H1 (cell line): ENCODE measurements around the gene MAGED2. TPM values are rescaled to one million over a fixed set of nuclear protein-coding genes. Genes with fewer than 3 reads are reported as not detected.

Experiments used
- CTCF ChIA-PET: fragments of 300-600 bp; sonication (Branson Sonifier 250); formaldehyde crosslinking; loops from one replicate; lab custom pipeline; 2021; ENCODE audit not compliant: partially characterized antibody; lab: Charles Lee
- POLR2A ChIA-PET: fragments of 300-600 bp; sonication (Branson Sonifier 250); formaldehyde crosslinking; loops from one replicate; lab custom pipeline; 2021; ENCODE audit warnings: inconsistent platforms; ENCODE audit not compliant: partially characterized antibody; lab: Charles Lee
- DNase-seq, 2 experiments: peaks; one replicate each; pipeline versions ENCODE4 v3.0.0 to v3.0.0-alpha.2; 2010 to 2022; ENCODE audit warnings: low spot score in 2 of 2, low read depth in 1 of 2, mixed read lengths in 1 of 2
- FAIRE-seq: peaks from 2 replicates; lab custom pipeline; 2011; peaks lifted over from hg19 to GRCh38; lab: Jason Lieb, UNC
- H2AFZ ChIP-seq: 2 replicates; pipeline ENCODE4 v1.8.1; 2012; ENCODE audit warnings: low read length, inconsistent platforms
- H2AK5ac ChIP-seq: 2 replicates; pipeline ENCODE4 v1.6.1; 2013; ENCODE audit warnings: low read depth, low read length
- H2BK120ac ChIP-seq: replicated peaks from 2 replicates; pipeline ENCODE3; 2013; ENCODE audit warnings: low read depth, low read length, inconsistent platforms
- H2BK12ac ChIP-seq: 2 replicates; pipeline ENCODE4 v1.6.1; 2013; ENCODE audit warnings: low read depth, low read length
- H2BK15ac ChIP-seq: 2 replicates; pipeline ENCODE4 v1.6.1; 2013; ENCODE audit warnings: low read length
- H2BK20ac ChIP-seq: 2 replicates; pipeline ENCODE4 v1.6.1; 2013; ENCODE audit warnings: low read length
- H2BK5ac ChIP-seq: 2 replicates; pipeline ENCODE4 v1.6.1; 2013; ENCODE audit warnings: low read depth, low read length
- H3K14ac ChIP-seq: 2 replicates; pipeline ENCODE4 v1.6.1; 2013; ENCODE audit warnings: inconsistent platforms; ENCODE audit not compliant: insufficient read length
- H3K18ac ChIP-seq: 2 replicates; pipeline ENCODE4 v1.6.1; 2013; ENCODE audit warnings: low read length; ENCODE audit errors: extremely low read depth
- H3K23ac ChIP-seq: 2 replicates; pipeline ENCODE4 v1.6.1; 2013; ENCODE audit warnings: inconsistent platforms; ENCODE audit not compliant: insufficient read length
- H3K23me2 ChIP-seq: 2 replicates; pipeline ENCODE4 v1.6.1; 2013; ENCODE audit warnings: low read depth, low read length
- H3K27ac ChIP-seq: 2 replicates; pipeline ENCODE4 v1.6.1; 2011; ENCODE audit warnings: low read depth, low read length, inconsistent platforms
- H3K27me3 ChIP-seq, 4 experiments: replicated peaks in 1 of 4; 1 replicate in 1 of 4; 2 replicates in 3 of 4; pipeline versions ENCODE4 v1.6.1 to v1.8.1; 2011 to 2013; ENCODE audit warnings: low read length in 3 of 4, mild to moderate bottlenecking in 3 of 4, inconsistent platforms in 2 of 4, mixed read lengths in 2 of 4, moderate library complexity in 1 of 4; ENCODE audit not compliant: control insufficient read depth in 3 of 4, insufficient read depth in 3 of 4; ENCODE audit errors: extremely low read depth in 1 of 4
- H3K36me3 ChIP-seq, 4 experiments: 2 replicates each; pipeline versions ENCODE4 v1.6.1 to v1.8.1; 2011 to 2013; ENCODE audit warnings: mild to moderate bottlenecking in 4 of 4, low read length in 3 of 4, moderate library complexity in 2 of 4, control low read depth in 1 of 4, inconsistent platforms in 1 of 4; ENCODE audit not compliant: insufficient read depth in 4 of 4, control insufficient read depth in 2 of 4
- H3K4ac ChIP-seq: replicated peaks from 2 replicates; pipeline ENCODE3; 2013; ENCODE audit warnings: low read length, low read depth, mixed read lengths, inconsistent platforms; ENCODE audit not compliant: insufficient read length
- H3K4me1 ChIP-seq, 4 experiments: replicated peaks in 1 of 4; 1 replicate in 1 of 4; 2 replicates in 3 of 4; pipeline versions ENCODE4 v1.6.1 to v1.8.1; 2011 to 2013; ENCODE audit warnings: low read length in 3 of 4, inconsistent platforms in 2 of 4, mixed read lengths in 1 of 4; ENCODE audit not compliant: insufficient read depth in 4 of 4, control insufficient read depth in 3 of 4
- H3K4me2 ChIP-seq, 2 experiments: 2 replicates each; pipeline versions ENCODE4 v1.6.1 to v1.8.1; 2011 to 2013; ENCODE audit warnings: low read depth in 2 of 2, low read length in 2 of 2, control low read depth in 1 of 2, inconsistent platforms in 1 of 2, mild to moderate bottlenecking in 1 of 2; ENCODE audit not compliant: insufficient read depth in 1 of 2
- H3K4me3 ChIP-seq, 4 experiments: fragments of 200-600, 300-600 bp in 1 of 4; sonication (generic), shearing (Covaris generic), sonication (Bioruptor Twin) in 1 of 4; 2 replicates each; pipeline versions ENCODE4 v1.5.1 to v1.8.1; 2011 to 2016; ENCODE audit warnings: low read length in 4 of 4, low read depth in 3 of 4, control low read depth in 2 of 4, inconsistent platforms in 2 of 4, mild to moderate bottlenecking in 2 of 4, mixed read lengths in 1 of 4, moderate library complexity in 1 of 4; ENCODE audit not compliant: insufficient read depth in 2 of 4; ENCODE audit errors: extremely low read depth in 1 of 4
- H3K56ac ChIP-seq: replicated peaks from 2 replicates; pipeline ENCODE3; 2013; ENCODE audit warnings: low read depth, mild to moderate bottlenecking, mixed read lengths, low read length, inconsistent platforms; ENCODE audit not compliant: insufficient read length
- H3K79me1 ChIP-seq: 2 replicates; pipeline ENCODE4 v1.6.1; 2013; ENCODE audit warnings: low read depth, low read length, control low read depth
- H3K79me2 ChIP-seq, 2 experiments: 2 replicates each; pipeline versions ENCODE4 v1.6.1 to v1.8.1; 2012 to 2013; ENCODE audit warnings: low read length in 2 of 2, mild to moderate bottlenecking in 2 of 2, inconsistent platforms in 1 of 2; ENCODE audit not compliant: insufficient read depth in 2 of 2, control insufficient read depth in 1 of 2
- H3K9ac ChIP-seq, 4 experiments: replicated peaks in 1 of 4; 1 replicate in 1 of 4; 2 replicates in 3 of 4; pipeline versions ENCODE4 v1.6.1 to v1.8.1; 2011 to 2013; ENCODE audit warnings: low read depth in 3 of 4, low read length in 3 of 4, control low read depth in 2 of 4, mild to moderate bottlenecking in 2 of 4, moderate library complexity in 2 of 4, inconsistent platforms in 1 of 4; ENCODE audit errors: extremely low read depth in 1 of 4
- H3K9me3 ChIP-seq, 2 experiments: 2 replicates each; pipeline versions ENCODE4 v1.6.1 to v1.8.1; 2012 to 2013; ENCODE audit warnings: mild to moderate bottlenecking in 2 of 2, moderate library complexity in 2 of 2, control low read depth in 1 of 2, inconsistent platforms in 1 of 2, low read depth in 1 of 2, low read length in 1 of 2, mixed read lengths in 1 of 2; ENCODE audit not compliant: insufficient read depth in 2 of 2
- H4K20me1 ChIP-seq, 2 experiments: replicated peaks in 1 of 2; 2 replicates each; pipeline versions ENCODE3 to v1.8.1; 2011 to 2013; ENCODE audit warnings: inconsistent platforms in 2 of 2, low read length in 2 of 2, mild to moderate bottlenecking in 1 of 2; ENCODE audit not compliant: insufficient read depth in 2 of 2, control insufficient read depth in 1 of 2
- H4K5ac ChIP-seq: 2 replicates; pipeline ENCODE4 v1.6.1; 2013; ENCODE audit warnings: low read length, low read depth, mixed read lengths, inconsistent platforms; ENCODE audit not compliant: insufficient read length
- H4K8ac ChIP-seq: 2 replicates; pipeline ENCODE4 v1.8.0; 2013; ENCODE audit warnings: mild to moderate bottlenecking, moderate library complexity, low read length, inconsistent platforms; ENCODE audit not compliant: insufficient read depth; ENCODE audit errors: extremely low read depth
- H4K91ac ChIP-seq: replicated peaks from 2 replicates; pipeline ENCODE3; 2013; ENCODE audit warnings: low read length, mixed read lengths, inconsistent platforms; ENCODE audit not compliant: insufficient read length
- CBX8 ChIP-seq: fragments of 300-800, 300-1000 bp; sonication (generic); IDR thresholded peaks from 2 replicates; pipeline ENCODE4 v1.7.1; 2016; ENCODE audit warnings: low read depth, low read length, borderline replicate concordance
- CHD2 ChIP-seq: IDR thresholded peaks from 2 replicates; pipeline ENCODE4 v1.6.1; 2012; ENCODE audit warnings: low read length, improper control_type of control experiment
- CTBP2 ChIP-seq: IDR thresholded peaks from 2 replicates; pipeline ENCODE4 v1.7.0; 2011; ENCODE audit warnings: borderline replicate concordance, mild to moderate bottlenecking, moderate library complexity, mixed read lengths, low read length; ENCODE audit not compliant: insufficient read depth, insufficient read length
- KDM5A ChIP-seq: fragments of 200-600 bp; IDR thresholded peaks from 2 replicates; pipeline ENCODE4 v1.7.1; 2012; ENCODE audit warnings: mild to moderate bottlenecking, low read length, inconsistent platforms, mixed read lengths
- NANOG ChIP-seq: IDR thresholded peaks from 2 replicates; pipeline ENCODE4 v1.6.1; 2011; ENCODE audit warnings: low read length, low read depth, mild to moderate bottlenecking, inconsistent platforms; ENCODE audit not compliant: insufficient read depth, poor library complexity, severe bottlenecking
- RXRA ChIP-seq: IDR thresholded peaks from 2 replicates; pipeline ENCODE4 v1.6.1; 2011; ENCODE audit warnings: low read depth, mild to moderate bottlenecking, low read length, moderate library complexity; ENCODE audit not compliant: insufficient read depth
- SP2 ChIP-seq: IDR thresholded peaks from 2 replicates; pipeline ENCODE4 v1.6.1; 2012; ENCODE audit warnings: mild to moderate bottlenecking, low read length, inconsistent platforms
- TEAD4 ChIP-seq: IDR thresholded peaks from 2 replicates; pipeline ENCODE4 v1.6.1; 2012; ENCODE audit warnings: low read depth, low read length, inconsistent platforms, mixed read lengths
- WGBS, 2 experiments: shearing (Covaris generic) in 1 of 2; methylation state at CpG; one replicate each; pipeline versions ENCODE4 v1.1.6 to v1.1.7; 2013 to 2015; ENCODE audit warnings: low lambda C conversion rate in 2 of 2, mixed read lengths in 2 of 2, inconsistent platforms in 1 of 2, low coverage in 1 of 2, missing lambda C conversion rate in 1 of 2; ENCODE audit not compliant: insufficient replicate concordance in 2 of 2, insufficient coverage in 1 of 2, insufficient read length in 1 of 2; ENCODE audit errors: extremely low coverage in 1 of 2, missing lambda C conversion rate in 1 of 2; 5-methylcytosine and 5-hydroxymethylcytosine counted together
- polyA plus RNA-seq, 7 experiments: library from polyadenylated mRNA; depleted of rRNA in 3 of 7; stranded (reverse) in 5 of 7; unstranded in 2 of 7; fragments of >200 nt in 5 of 7; fragments of 200-250 nt in 2 of 7; gene quantifications; 1 replicate in 5 of 7; 2 replicates in 1 of 7; 4 replicates in 1 of 7; pipeline versions ENCODE4 v1.2.1 to v1.2.3, GENCODE V29; 2011 to 2013; ENCODE audit warnings: missing spikeins in 2 of 7, mixed read lengths in 2 of 7
- total RNA-seq: library from RNA; stranded (reverse); fragmentation: NEBNext Ultra II Directional; extraction: Animal tissue kit (Norgen Biotek cat#: 25700); gene quantifications from 2 replicates; pipeline ENCODE4 v1.2.1, GENCODE V29; 2021
- TF ChIP-seq, protein P1 (sequence below): IDR thresholded peaks from 2 replicates; pipeline ENCODE4 v1.6.1; 2012; ENCODE audit warnings: low read length, inconsistent platforms

Gene MAGED2
- total and polyA plus RNA-seq, 2 of the 8 experiments (the other 6 are each of a cell fraction or from before 2014, with no cell fraction given): 83.3 to 120 TPM

DNA sequence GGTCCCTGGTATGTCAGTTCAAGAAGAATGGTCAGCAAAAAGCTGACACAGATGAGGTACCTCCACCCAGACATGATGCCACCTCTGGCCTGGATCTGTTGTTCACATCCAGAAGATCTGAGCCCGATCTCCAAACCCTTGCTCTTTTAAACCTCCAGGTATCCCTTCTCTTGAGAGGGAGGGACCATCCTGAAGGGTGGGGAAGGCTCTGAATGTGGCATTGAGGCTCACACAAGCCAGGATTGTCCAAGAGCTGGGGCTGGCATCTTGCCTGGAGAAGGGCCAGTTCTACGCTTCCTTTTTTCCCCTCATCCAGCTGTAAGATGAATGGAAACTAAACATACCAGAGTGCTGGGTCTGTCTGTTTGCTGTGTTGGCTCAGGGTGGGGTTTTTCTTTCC is 9.4 kb upstream of the MAGED2 start, which contains the start of gene ITIH6:
TSS of gene ITIH6 (minus strand) at position 119 of the 400 bp plus-strand sequence. CDS start at position 74, 45 bp downstream.
- Histone ChIP-seq H4K91ac (no peak within 1 kb of the TSS), H3K14ac (no peak within 1 kb of the TSS), H2AFZ (no peak within 1 kb of the TSS), H3K23ac (no peak within 1 kb of the TSS), H3K23me2 (no peaks in the 10 kb centered on the region), H3K27me3 (no peaks in the 10 kb centered on the region), H3K4ac (no peak within 1 kb of the TSS), H3K79me2 (no peaks in the 10 kb centered on the region), H3K4me1 (no peaks in the 10 kb centered on the region), H3K27ac (no peak within 1 kb of the TSS), H4K20me1 (no peaks in the 10 kb centered on the region), H2BK15ac (no peak within 1 kb of the TSS), H2BK12ac (no peak within 1 kb of the TSS), H4K5ac (no peak within 1 kb of the TSS), H3K4me3 (no peak within 1 kb of the TSS), H2BK20ac (no peak within 1 kb of the TSS), H3K18ac (no peak within 1 kb of the TSS), H4K8ac (no peak within 1 kb of the TSS), H3K9me3 (no peaks in the 10 kb centered on the region), H2BK5ac (no peak within 1 kb of the TSS), H2AK5ac (no peak within 1 kb of the TSS), H3K4me2 (no peak within 1 kb of the TSS), H3K79me1 (no peaks in the 10 kb centered on the region), H2BK120ac (no peak within 1 kb of the TSS), H3K56ac (no peak within 1 kb of the TSS), H3K9ac (no peak within 1 kb of the TSS), H3K36me3 (no peaks in the 10 kb centered on the region)
- ChIA-PET POLR2A (no interaction called here), CTCF (interaction anchor here (1.5 kb wide), 1 partner anchor 158 kb away, joined by 5 read pairs; no protein-coding TSS in a partner anchor)
- FAIRE-seq: no peak
- 94% methylated on average over 2 of the region's 2 CpGs; no CpG with 5 or more reads in 1 of the 2 experiments for WGBS, 2 experiments
- no peak for DNase-seq
- TF ChIP-seq NANOG (no peak), TEAD4 (no peak), RXRA (no peak), CBX8 (no peak), KDM5A (no peak), SP2 (no peak), CHD2 (no peak), CTBP2 (no peak)
- TF ChIP-seq, protein P1, sequence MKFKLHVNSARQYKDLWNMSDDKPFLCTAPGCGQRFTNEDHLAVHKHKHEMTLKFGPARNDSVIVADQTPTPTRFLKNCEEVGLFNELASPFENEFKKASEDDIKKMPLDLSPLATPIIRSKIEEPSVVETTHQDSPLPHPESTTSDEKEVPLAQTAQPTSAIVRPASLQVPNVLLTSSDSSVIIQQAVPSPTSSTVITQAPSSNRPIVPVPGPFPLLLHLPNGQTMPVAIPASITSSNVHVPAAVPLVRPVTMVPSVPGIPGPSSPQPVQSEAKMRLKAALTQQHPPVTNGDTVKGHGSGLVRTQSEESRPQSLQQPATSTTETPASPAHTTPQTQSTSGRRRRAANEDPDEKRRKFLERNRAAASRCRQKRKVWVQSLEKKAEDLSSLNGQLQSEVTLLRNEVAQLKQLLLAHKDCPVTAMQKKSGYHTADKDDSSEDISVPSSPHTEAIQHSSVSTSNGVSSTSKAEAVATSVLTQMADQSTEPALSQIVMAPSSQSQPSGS: no peak
